Loucy (cell line): ENCODE measurements around the gene GRWD1.

ENCODE experiments used
- H2AFZ ChIP-seq: fragments of 200-600 bp; sonication (generic); 2 replicates; pipeline ENCODE4 v1.6.0; 2016; ENCODE audit warnings: antibody characterized with exemption, mild to moderate bottlenecking, low read length, moderate library complexity
- H3F3A ChIP-seq: fragments of 200-600 bp; 2 replicates; pipeline ENCODE4 v1.6.0; 2016; ENCODE audit warnings: antibody characterized with exemption, low read depth, mild to moderate bottlenecking
- H3K27me3 ChIP-seq: fragments of 200-600 bp; sonication (generic); 2 replicates; pipeline ENCODE4 v1.6.1; 2014; ENCODE audit warnings: low read length, mild to moderate bottlenecking; ENCODE audit not compliant: insufficient read depth, poor library complexity, severe bottlenecking
- H3K36me3 ChIP-seq: fragments of 200-600 bp; sonication (generic); 2 replicates; pipeline ENCODE4 v1.6.1; 2016; ENCODE audit warnings: low read length; ENCODE audit not compliant: insufficient read depth
- H3K4me1 ChIP-seq: fragments of 200-600 bp; sonication (generic); 2 replicates; pipeline ENCODE4 v1.5.1; 2014; ENCODE audit warnings: low read length, mild to moderate bottlenecking; ENCODE audit not compliant: insufficient read depth, poor library complexity, severe bottlenecking
- H3K4me2 ChIP-seq: fragments of 200-600 bp; sonication (generic); 2 replicates; pipeline ENCODE4 v1.6.0; 2014; ENCODE audit warnings: antibody characterized with exemption, low read length, low read depth, mild to moderate bottlenecking; ENCODE audit not compliant: poor library complexity, severe bottlenecking
- H3K4me3 ChIP-seq: fragments of 200-600 bp; sonication (generic); 2 replicates; pipeline ENCODE4 v1.5.1; 2014; ENCODE audit warnings: low read length, mild to moderate bottlenecking, mixed read lengths; ENCODE audit not compliant: poor library complexity, severe bottlenecking
- H3K79me2 ChIP-seq: fragments of 200-600 bp; sonication (generic); 2 replicates; pipeline ENCODE4 v1.6.1; 2014; ENCODE audit warnings: low read length; ENCODE audit not compliant: insufficient read depth
- H3K9ac ChIP-seq: fragments of 200-600 bp; sonication (generic); 2 replicates; pipeline ENCODE4 v1.6.0; 2014; ENCODE audit warnings: mild to moderate bottlenecking, low read depth, low read length, moderate library complexity; ENCODE audit not compliant: poor library complexity, severe bottlenecking
- H3K9me2 ChIP-seq: fragments of 200-600 bp; sonication (generic); replicated peaks from 2 replicates; pipeline ENCODE4 v1.6.1; 2016; ENCODE audit warnings: low read depth, low read length, mixed read lengths
- H3K9me3 ChIP-seq: fragments of 200-600 bp; sonication (generic); 2 replicates; pipeline ENCODE4 v1.6.1; 2014; ENCODE audit warnings: mild to moderate bottlenecking, antibody characterized with exemption, low read length, low read depth; ENCODE audit not compliant: insufficient read depth
- H4K20me1 ChIP-seq: fragments of 200-600 bp; sonication (generic); 2 replicates; pipeline ENCODE4 v1.6.0; 2014; ENCODE audit warnings: antibody characterized with exemption, low read length, mild to moderate bottlenecking; ENCODE audit not compliant: insufficient read depth, poor library complexity, severe bottlenecking
- EZH2phosphoT487 ChIP-seq: fragments of 200-600 bp; IDR thresholded peaks from 2 replicates; pipeline ENCODE4 v1.6.1; 2018; ENCODE audit warnings: antibody characterized with exemption, mild to moderate bottlenecking, moderate library complexity, borderline replicate concordance
- TF ChIP-seq, protein P1 (sequence below): fragments of 200-600 bp; sonication (generic); conservative IDR thresholded peaks from 2 replicates; pipeline ENCODE4 v1.5.1; 2014; ENCODE audit warnings: mild to moderate bottlenecking, antibody characterized with exemption, low read length

Gene GRWD1

GRCh38 chr19:48506138-48506733, 60.5 kb downstream of the GRWD1 start:
- H2AFZ ChIP-seq = no peak overlapping the region

More at GRCh38 chr19:48506138-48506733, 60.5 kb downstream of the GRWD1 start:
- H3K9me3 ChIP-seq = no peaks in the 10 kb centered on the region
- no peak for TF ChIP-seq EZH2phosphoT487
- TF ChIP-seq, protein P1, sequence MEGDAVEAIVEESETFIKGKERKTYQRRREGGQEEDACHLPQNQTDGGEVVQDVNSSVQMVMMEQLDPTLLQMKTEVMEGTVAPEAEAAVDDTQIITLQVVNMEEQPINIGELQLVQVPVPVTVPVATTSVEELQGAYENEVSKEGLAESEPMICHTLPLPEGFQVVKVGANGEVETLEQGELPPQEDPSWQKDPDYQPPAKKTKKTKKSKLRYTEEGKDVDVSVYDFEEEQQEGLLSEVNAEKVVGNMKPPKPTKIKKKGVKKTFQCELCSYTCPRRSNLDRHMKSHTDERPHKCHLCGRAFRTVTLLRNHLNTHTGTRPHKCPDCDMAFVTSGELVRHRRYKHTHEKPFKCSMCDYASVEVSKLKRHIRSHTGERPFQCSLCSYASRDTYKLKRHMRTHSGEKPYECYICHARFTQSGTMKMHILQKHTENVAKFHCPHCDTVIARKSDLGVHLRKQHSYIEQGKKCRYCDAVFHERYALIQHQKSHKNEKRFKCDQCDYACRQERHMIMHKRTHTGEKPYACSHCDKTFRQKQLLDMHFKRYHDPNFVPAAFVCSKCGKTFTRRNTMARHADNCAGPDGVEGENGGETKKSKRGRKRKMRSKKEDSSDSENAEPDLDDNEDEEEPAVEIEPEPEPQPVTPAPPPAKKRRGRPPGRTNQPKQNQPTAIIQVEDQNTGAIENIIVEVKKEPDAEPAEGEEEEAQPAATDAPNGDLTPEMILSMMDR = peak; percentile 62
- no peak overlapping the region for H3K4me3 ChIP-seq
- no peaks in the 10 kb centered on the region for H3K27me3 ChIP-seq
- no peaks in the 10 kb centered on the region for H3K36me3 ChIP-seq
- no peaks in the 10 kb centered on the region for H3K79me2 ChIP-seq
- H3K4me2 ChIP-seq = no peak overlapping the region
- H3K9me2 ChIP-seq = no peaks in the 10 kb centered on the region
- H3F3A ChIP-seq = peaks cover 4% of the 10 kb centered on the region; the same call in 1 of the 2 replicates
- H4K20me1 ChIP-seq = no peaks in the 10 kb centered on the region
- H3K9ac ChIP-seq = no peak overlapping the region
- H3K4me1 ChIP-seq = peaks cover 7% of the 10 kb centered on the region
